ENCODE measurements around the gene C11orf86. TPM values are rescaled to one million over a fixed set of nuclear protein-coding genes. Genes with fewer than 3 reads are reported as not detected.

C11orf86 gene
- polyA plus RNA-seq, 1 experiment: not detected

GRCh38 chr11:66978717-66979116 lies 3.6 kb downstream of the C11orf86 start:
- peaks cover 31% of the 10 kb centered on the region for H3K9me3 ChIP-seq (ENCODE audit: control insufficient read depth, insufficient read depth, low read length)
- DNase-seq (ENCODE audit: low read depth, low spot score): no peak
- ChIA-PET CTCF (no interaction called here), POLR2A (no interaction called here)
- H3K27me3 ChIP-seq (ENCODE audit: control insufficient read depth, insufficient read depth, low read length): no peaks in the 10 kb centered on the region
- no peak for TF ChIP-seq CTCF (IDR thresholded peaks at IDR 0.05; ENCODE audit: low read depth, low read length)
- no peak overlapping the region for H3K27ac ChIP-seq (ENCODE audit: low read depth, low read length)
- no peak overlapping the region for H3K4me3 ChIP-seq (ENCODE audit: low read depth, low read length)

- Histone ChIP-seq H3K9me3 (ENCODE audit: control insufficient read depth, insufficient read depth, low read length) (peaks cover 31% of the 10 kb centered on the region), H3K27me3 (ENCODE audit: control insufficient read depth, insufficient read depth, low read length) (no peaks in the 10 kb centered on the region), H3K27ac (ENCODE audit: low read depth, low read length) (no peak overlapping the region), H3K4me3 (ENCODE audit: low read depth, low read length) (no peak overlapping the region)
- no peak for DNase-seq (ENCODE audit: low read depth, low spot score)
- ChIA-PET CTCF (no interaction called here), POLR2A (no interaction called here)
- TF ChIP-seq CTCF (IDR thresholded peaks at IDR 0.05; ENCODE audit: low read depth, low read length): no peak
Observed at GRCh38 chr11:66979336-66979980, 4.4 kb downstream of the C11orf86 start.

GRCh38 chr11:66981976-66982578 lies 7.0 kb downstream of the C11orf86 start:
- TF ChIP-seq CTCF (IDR thresholded peaks at IDR 0.05; ENCODE audit: low read depth, low read length): no peak
- peaks cover 2% of the 10 kb centered on the region for H3K27me3 ChIP-seq (ENCODE audit: control insufficient read depth, insufficient read depth, low read length)
- peak; percentile 65 for DNase-seq (ENCODE audit: low read depth, low spot score)
- peak overlapping the region; percentile 47 for H3K27ac ChIP-seq (ENCODE audit: low read depth, low read length)
- H3K9me3 ChIP-seq (ENCODE audit: control insufficient read depth, insufficient read depth, low read length): peaks cover 28% of the 10 kb centered on the region
- ChIA-PET POLR2A (interaction anchor here (0.5 kb wide), 1 partner anchor 146 kb away, joined by 3 read pairs; no protein-coding TSS in a partner anchor), CTCF (no interaction called here)
- no peak overlapping the region for H3K4me3 ChIP-seq (ENCODE audit: low read depth, low read length)

- CTCF ChIA-PET: no interaction called here
- no peak for DNase-seq (ENCODE audit: low read depth, low spot score)
Observed at GRCh38 chr11:66983275-66983924, 8.3 kb downstream of the C11orf86 start.

More at GRCh38 chr11:66983275-66983924, 8.3 kb downstream of the C11orf86 start:
- POLR2A ChIA-PET: interaction anchor here (0.5 kb wide), 1 partner anchor 40 kb away, joined by 5 read pairs; no protein-coding TSS in a partner anchor
- TF ChIP-seq CTCF (IDR thresholded peaks at IDR 0.05; ENCODE audit: low read depth, low read length): no peak
- H3K27me3 ChIP-seq (ENCODE audit: control insufficient read depth, insufficient read depth, low read length): peaks cover 2% of the 10 kb centered on the region
- no peak overlapping the region for H3K4me3 ChIP-seq (ENCODE audit: low read depth, low read length)
- no peak overlapping the region for H3K27ac ChIP-seq (ENCODE audit: low read depth, low read length)
- H3K9me3 ChIP-seq (ENCODE audit: control insufficient read depth, insufficient read depth, low read length): peaks cover 17% of the 10 kb centered on the region
